OCI-LY1 (cell line): ENCODE results near the gene TSC22D1.

Experiments used
- H2AFZ ChIP-seq: fragments of 200-600 bp; sonication (generic), shearing (Covaris generic); 2 replicates; pipeline ENCODE4 v1.6.0; 2014; ENCODE audit warnings: antibody characterized with exemption, mild to moderate bottlenecking, low read length
- H3F3A ChIP-seq: fragments of 200-600 bp; sonication (generic), shearing (Covaris generic); 2 replicates; pipeline ENCODE4 v1.6.0; 2014; ENCODE audit warnings: mild to moderate bottlenecking, antibody characterized with exemption, low read length, moderate library complexity; ENCODE audit not compliant: insufficient read depth
- H3K27ac ChIP-seq: fragments of 200-600 bp; sonication (generic); 2 replicates; pipeline ENCODE4 v1.5.1; 2014; ENCODE audit warnings: low read length, mixed run types, mild to moderate bottlenecking, low read depth; ENCODE audit not compliant: poor library complexity, severe bottlenecking
- H3K27me3 ChIP-seq: fragments of 200-600 bp; sonication (generic); 2 replicates; pipeline ENCODE4 v1.6.0; 2014; ENCODE audit warnings: antibody characterized with exemption, mild to moderate bottlenecking, low read length, moderate library complexity; ENCODE audit not compliant: insufficient read depth
- H3K36me3 ChIP-seq: fragments of 200-600 bp; sonication (generic); 2 replicates; pipeline ENCODE4 v1.6.1; 2014; ENCODE audit warnings: mild to moderate bottlenecking, antibody characterized with exemption, low read length, moderate library complexity, mixed read lengths; ENCODE audit not compliant: insufficient read depth
- H3K4me1 ChIP-seq: fragments of 200-600 bp; sonication (generic); 2 replicates; pipeline ENCODE4 v1.5.1; 2014; ENCODE audit warnings: mild to moderate bottlenecking, low read length, moderate library complexity; ENCODE audit not compliant: insufficient read depth, severe bottlenecking
- H3K4me2 ChIP-seq: fragments of 200-600 bp; sonication (generic), shearing (Covaris generic); 2 replicates; pipeline ENCODE4 v1.6.1; 2014; ENCODE audit warnings: low read length
- H3K4me3 ChIP-seq: fragments of 200-600 bp; sonication (generic); 2 replicates; pipeline ENCODE4 v1.5.1; 2014; ENCODE audit warnings: low read length, low read depth, mild to moderate bottlenecking, mixed read lengths; ENCODE audit not compliant: poor library complexity, severe bottlenecking
- H3K79me2 ChIP-seq: fragments of 200-600 bp; shearing (Covaris generic); 2 replicates; pipeline ENCODE4 v1.6.1; 2016; ENCODE audit warnings: mixed run types, low read length, mixed read lengths; ENCODE audit not compliant: insufficient read depth
- H3K9ac ChIP-seq: fragments of 200-600 bp; sonication (generic), shearing (Covaris generic); 2 replicates; pipeline ENCODE4 v1.6.1; 2014; ENCODE audit warnings: mild to moderate bottlenecking, low read length, mixed read lengths
- H3K9me2 ChIP-seq: fragments of 200-600 bp; sonication (generic), shearing (Covaris generic); 2 replicates; pipeline ENCODE4 v1.6.1; 2014; ENCODE audit warnings: low read depth, mild to moderate bottlenecking, low read length, mixed read lengths
- H3K9me3 ChIP-seq: fragments of 200-600 bp; shearing (Covaris generic); 2 replicates; pipeline ENCODE4 v1.6.1; 2014; ENCODE audit warnings: low read length, mixed read lengths
- H4K20me1 ChIP-seq: fragments of 200-600 bp; sonication (generic), shearing (Covaris generic); 2 replicates; pipeline ENCODE4 v1.6.0; 2016; ENCODE audit warnings: mild to moderate bottlenecking, low read length; ENCODE audit not compliant: insufficient read depth
- CTCF ChIP-seq: fragments of 200-600 bp; sonication (generic), shearing (Covaris generic); IDR thresholded peaks from 2 replicates; pipeline ENCODE4 v1.5.1; 2017; ENCODE audit warnings: mild to moderate bottlenecking, antibody characterized with exemption, low read length, moderate library complexity, mixed read lengths
- EZH2 ChIP-seq: fragments of 200-600 bp; sonication (generic), shearing (Covaris generic); IDR thresholded peaks from 2 replicates; pipeline ENCODE4 v1.8.0; 2017; ENCODE audit warnings: borderline replicate concordance, mixed run types, mild to moderate bottlenecking, antibody characterized with exemption, low read length, moderate library complexity, mixed read lengths

The TSC22D1 gene

GRCh38 chr13:44507639-44508038 lies 68.5 kb downstream of the TSC22D1 start:
- no peaks in the 10 kb centered on the region for H3K4me1 ChIP-seq
- H3K27me3 ChIP-seq = no peaks in the 10 kb centered on the region
- H3K9me2 ChIP-seq = no peaks in the 10 kb centered on the region
- no peak overlapping the region for H3K4me2 ChIP-seq
- no peak overlapping the region for H3K9ac ChIP-seq
- no peaks in the 10 kb centered on the region for H3F3A ChIP-seq
- no peaks in the 10 kb centered on the region for H3K9me3 ChIP-seq
- no peaks in the 10 kb centered on the region for H3K79me2 ChIP-seq
- H3K27ac ChIP-seq = no peak overlapping the region
- no peak overlapping the region for H3K4me3 ChIP-seq
- H2AFZ ChIP-seq = no peak overlapping the region
- TF ChIP-seq CTCF (no peak), EZH2 (no peak)
- no peaks in the 10 kb centered on the region for H3K36me3 ChIP-seq
- no peaks in the 10 kb centered on the region for H4K20me1 ChIP-seq

GRCh38 chr13:44506719-44507118 lies 69.4 kb downstream of the TSC22D1 start:
- H4K20me1 ChIP-seq = no peaks in the 10 kb centered on the region
- H3K4me1 ChIP-seq = no peaks in the 10 kb centered on the region
- no peaks in the 10 kb centered on the region for H3K79me2 ChIP-seq
- H3K4me2 ChIP-seq = no peak overlapping the region
- H2AFZ ChIP-seq = no peak overlapping the region
- H3K9me2 ChIP-seq = no peaks in the 10 kb centered on the region
- no peaks in the 10 kb centered on the region for H3K36me3 ChIP-seq
- H3K27me3 ChIP-seq = no peaks in the 10 kb centered on the region
- TF ChIP-seq CTCF = no peak
- no peak for TF ChIP-seq EZH2
- H3F3A ChIP-seq = no peaks in the 10 kb centered on the region
- no peaks in the 10 kb centered on the region for H3K9me3 ChIP-seq
- no peak overlapping the region for H3K4me3 ChIP-seq
- H3K27ac ChIP-seq = no peak overlapping the region
- no peak overlapping the region for H3K9ac ChIP-seq

- Histone ChIP-seq H3K9me3 (no peaks in the 10 kb centered on the region), H4K20me1 (no peaks in the 10 kb centered on the region), H3K9ac (no peak overlapping the region), H3F3A (no peaks in the 10 kb centered on the region), H3K27me3 (no peaks in the 10 kb centered on the region), H3K79me2 (no peaks in the 10 kb centered on the region), H3K9me2 (no peaks in the 10 kb centered on the region), H3K4me1 (no peaks in the 10 kb centered on the region), H3K4me2 (no peak overlapping the region), H3K36me3 (no peaks in the 10 kb centered on the region), H2AFZ (no peak overlapping the region), H3K27ac (no peak overlapping the region), H3K4me3 (no peak overlapping the region)
- no peak for TF ChIP-seq CTCF
- no peak for TF ChIP-seq EZH2
These were observed 69.9 kb downstream of the TSC22D1 start for GRCh38 chr13:44506251-44506650.
